Trophoblast cell (in vitro differentiated cells and primary cell): ENCODE measurements around the gene DIP2B. TPM values are rescaled to one million over a fixed set of nuclear protein-coding genes. Genes with fewer than 3 reads are reported as not detected.

ENCODE experiments used
- DNase-seq, 2 donors: peaks; one replicate each; pipeline ENCODE4 v3.0.0-alpha.2; 2016
- H2AFZ ChIP-seq: 2 replicates; pipeline ENCODE4 v1.6.1; 2013; ENCODE audit warnings: low read length, moderate library complexity, mild to moderate bottlenecking; ENCODE audit not compliant: insufficient read depth, poor library complexity
- H2AK5ac ChIP-seq: 2 replicates; pipeline ENCODE4 v1.6.1; 2013; ENCODE audit warnings: mild to moderate bottlenecking, low read length
- H2BK120ac ChIP-seq: 2 replicates; pipeline ENCODE4 v1.6.1; 2013; ENCODE audit warnings: low read length, mild to moderate bottlenecking, moderate library complexity; ENCODE audit not compliant: insufficient read depth, poor library complexity
- H2BK12ac ChIP-seq: 2 replicates; pipeline ENCODE4 v1.6.1; 2013; ENCODE audit warnings: mild to moderate bottlenecking, low read length, moderate library complexity
- H2BK5ac ChIP-seq: 2 replicates; pipeline ENCODE4 v1.6.1; 2013; ENCODE audit warnings: low read length, low read depth, moderate library complexity, mild to moderate bottlenecking; ENCODE audit not compliant: poor library complexity
- H3K14ac ChIP-seq: 2 replicates; pipeline ENCODE4 v1.6.1; 2013; ENCODE audit warnings: mild to moderate bottlenecking, low read length
- H3K18ac ChIP-seq: 2 replicates; pipeline ENCODE4 v1.6.1; 2013; ENCODE audit warnings: mild to moderate bottlenecking, low read length
- H3K23ac ChIP-seq: 2 replicates; pipeline ENCODE4 v1.6.1; 2013; ENCODE audit warnings: low read length
- H3K27ac ChIP-seq: 2 replicates; pipeline ENCODE4 v1.5.1; 2013; ENCODE audit warnings: low read depth, mild to moderate bottlenecking, inconsistent platforms, low read length, moderate library complexity
- H3K27me3 ChIP-seq: 2 replicates; pipeline ENCODE4 v1.6.1; 2013; ENCODE audit warnings: inconsistent platforms, mild to moderate bottlenecking, low read length, moderate library complexity; ENCODE audit not compliant: insufficient read depth
- H3K36me3 ChIP-seq, 2 experiments: 1 replicate in 1 of 2; 2 replicates in 1 of 2; pipeline ENCODE4 v1.6.1; 2013; ENCODE audit warnings: low read length in 2 of 2, mild to moderate bottlenecking in 2 of 2, moderate library complexity in 1 of 2; ENCODE audit not compliant: insufficient read depth in 2 of 2, control insufficient read depth in 1 of 2
- H3K4ac ChIP-seq: 2 replicates; pipeline ENCODE4 v1.6.1; 2013; ENCODE audit warnings: low read depth, mild to moderate bottlenecking, low read length, moderate library complexity
- H3K4me1 ChIP-seq, 2 experiments: 1 replicate in 1 of 2; 2 replicates in 1 of 2; pipeline ENCODE4 v1.6.1; 2013; ENCODE audit warnings: low read length in 2 of 2, mild to moderate bottlenecking in 2 of 2, moderate library complexity in 1 of 2; ENCODE audit not compliant: insufficient read depth in 2 of 2, control insufficient read depth in 1 of 2
- H3K4me2 ChIP-seq: 2 replicates; pipeline ENCODE4 v1.6.1; 2013; ENCODE audit warnings: inconsistent platforms, mild to moderate bottlenecking, low read length, moderate library complexity
- H3K4me3 ChIP-seq: 2 replicates; pipeline ENCODE4 v1.5.1; 2013; ENCODE audit warnings: mild to moderate bottlenecking, low read depth, low read length, inconsistent platforms
- H3K79me1 ChIP-seq: one replicate; pipeline ENCODE4 v1.6.1; 2013; ENCODE audit warnings: low read length
- H3K79me2 ChIP-seq: 2 replicates; pipeline ENCODE4 v1.6.1; 2013; ENCODE audit warnings: low read length, mild to moderate bottlenecking; ENCODE audit not compliant: control insufficient read depth, insufficient read depth, poor library complexity
- H3K9ac ChIP-seq: 2 replicates; pipeline ENCODE4 v1.6.1; 2013; ENCODE audit warnings: mild to moderate bottlenecking, low read length
- H3K9me3 ChIP-seq: 2 replicates; pipeline ENCODE4 v1.6.1; 2013; ENCODE audit warnings: low read depth, mild to moderate bottlenecking, control low read depth, inconsistent platforms, low read length; ENCODE audit not compliant: insufficient read depth
- H4K12ac ChIP-seq: 2 replicates; pipeline ENCODE4 v1.6.1; 2013; ENCODE audit warnings: low read depth, mild to moderate bottlenecking, low read length, moderate library complexity
- H4K8ac ChIP-seq: 2 replicates; pipeline ENCODE4 v1.6.1; 2013; ENCODE audit warnings: low read depth, mild to moderate bottlenecking, low read length, moderate library complexity
- H4K91ac ChIP-seq: one replicate; pipeline ENCODE4 v1.6.1; 2013; ENCODE audit warnings: low read depth, mild to moderate bottlenecking, low read length, moderate library complexity
- WGBS: extraction: QIAGEN DNeasy Blood & Tissue Kit; methylation state at CpG from one replicate; pipeline ENCODE4 v1.1.7; 2013; ENCODE audit warnings: missing lambda C conversion rate; ENCODE audit not compliant: insufficient read length, insufficient coverage; ENCODE audit errors: extremely low coverage; 5-methylcytosine and 5-hydroxymethylcytosine counted together
- polyA plus RNA-seq: library from polyadenylated mRNA; stranded (reverse); fragments of 200-250 nt; gene quantifications from 2 replicates; pipeline ENCODE4 v1.2.3, GENCODE V29; 2013

DIP2B gene, protein sequence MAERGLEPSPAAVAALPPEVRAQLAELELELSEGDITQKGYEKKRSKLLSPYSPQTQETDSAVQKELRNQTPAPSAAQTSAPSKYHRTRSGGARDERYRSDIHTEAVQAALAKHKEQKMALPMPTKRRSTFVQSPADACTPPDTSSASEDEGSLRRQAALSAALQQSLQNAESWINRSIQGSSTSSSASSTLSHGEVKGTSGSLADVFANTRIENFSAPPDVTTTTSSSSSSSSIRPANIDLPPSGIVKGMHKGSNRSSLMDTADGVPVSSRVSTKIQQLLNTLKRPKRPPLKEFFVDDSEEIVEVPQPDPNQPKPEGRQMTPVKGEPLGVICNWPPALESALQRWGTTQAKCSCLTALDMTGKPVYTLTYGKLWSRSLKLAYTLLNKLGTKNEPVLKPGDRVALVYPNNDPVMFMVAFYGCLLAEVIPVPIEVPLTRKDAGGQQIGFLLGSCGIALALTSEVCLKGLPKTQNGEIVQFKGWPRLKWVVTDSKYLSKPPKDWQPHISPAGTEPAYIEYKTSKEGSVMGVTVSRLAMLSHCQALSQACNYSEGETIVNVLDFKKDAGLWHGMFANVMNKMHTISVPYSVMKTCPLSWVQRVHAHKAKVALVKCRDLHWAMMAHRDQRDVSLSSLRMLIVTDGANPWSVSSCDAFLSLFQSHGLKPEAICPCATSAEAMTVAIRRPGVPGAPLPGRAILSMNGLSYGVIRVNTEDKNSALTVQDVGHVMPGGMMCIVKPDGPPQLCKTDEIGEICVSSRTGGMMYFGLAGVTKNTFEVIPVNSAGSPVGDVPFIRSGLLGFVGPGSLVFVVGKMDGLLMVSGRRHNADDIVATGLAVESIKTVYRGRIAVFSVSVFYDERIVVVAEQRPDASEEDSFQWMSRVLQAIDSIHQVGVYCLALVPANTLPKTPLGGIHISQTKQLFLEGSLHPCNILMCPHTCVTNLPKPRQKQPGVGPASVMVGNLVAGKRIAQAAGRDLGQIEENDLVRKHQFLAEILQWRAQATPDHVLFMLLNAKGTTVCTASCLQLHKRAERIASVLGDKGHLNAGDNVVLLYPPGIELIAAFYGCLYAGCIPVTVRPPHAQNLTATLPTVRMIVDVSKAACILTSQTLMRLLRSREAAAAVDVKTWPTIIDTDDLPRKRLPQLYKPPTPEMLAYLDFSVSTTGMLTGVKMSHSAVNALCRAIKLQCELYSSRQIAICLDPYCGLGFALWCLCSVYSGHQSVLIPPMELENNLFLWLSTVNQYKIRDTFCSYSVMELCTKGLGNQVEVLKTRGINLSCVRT (N-terminal part only)
- polyA plus RNA-seq, result 33.2 and 33.7 TPM in 2 replicates

GRCh38 chr12:50504798-50505674, at the start of gene DIP2B:
DIP2B (plus strand) TSS chr12:50504985; CDS start chr12:50505141, 156 bp downstream.
- DNase-seq, result peak; percentile 94 to 97
- Histone ChIP-seq H4K8ac (peak within 1 kb of the TSS; percentile 92), H3K23ac (no peak within 1 kb of the TSS), H3K9me3 (no peaks in the 10 kb centered on the region), H2AFZ (peak within 1 kb of the TSS; percentile 68), H2BK120ac (peak within 1 kb of the TSS; percentile 93), H2BK12ac (peak within 1 kb of the TSS; percentile 47), H3K27me3 (no peaks in the 10 kb centered on the region), H4K91ac (peak within 1 kb of the TSS; percentile 98), H3K18ac (peak within 1 kb of the TSS; percentile 85), H3K9ac (peak within 1 kb of the TSS; percentile 97), H3K14ac (peak within 1 kb of the TSS; percentile 96), H3K4me3 (peak within 1 kb of the TSS; percentile 96), H3K4me1 (peaks cover 3 to 11% of the 10 kb centered on the region in 2 experiments), H2AK5ac (peak within 1 kb of the TSS; percentile 73), H4K12ac (peak within 1 kb of the TSS; percentile 90), H3K79me1 (peaks cover 14% of the 10 kb centered on the region), H3K4me2 (peak within 1 kb of the TSS; percentile 83), H2BK5ac (peak within 1 kb of the TSS; percentile 95), H3K27ac (peak within 1 kb of the TSS; percentile 88), H3K79me2 (peaks cover 17% of the 10 kb centered on the region), H3K4ac (peak within 1 kb of the TSS; percentile 99), H3K36me3 (no peaks in the 10 kb centered on the region)
- no CpG with 5 or more reads among the region's 77 CpGs for WGBS

DNA sequence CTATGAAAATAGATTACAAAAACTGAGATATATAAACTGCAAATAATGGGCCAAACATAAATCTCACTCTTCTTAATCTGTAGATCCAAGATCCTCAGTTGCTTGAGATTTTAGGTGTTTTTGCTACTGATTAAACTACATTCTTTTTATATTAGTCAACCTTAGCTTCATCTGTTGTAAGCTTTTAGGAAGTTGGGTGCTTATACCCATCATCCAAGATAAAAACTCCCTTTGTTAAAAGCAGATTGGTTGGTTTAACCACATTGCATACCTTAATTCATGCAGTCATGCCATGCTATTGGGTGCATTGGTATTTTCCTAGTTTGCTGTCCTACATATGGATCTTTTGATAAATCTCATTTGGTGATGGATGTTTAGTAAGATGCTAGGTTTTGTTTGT, 46.2 kb upstream of the DIP2B start:
- H3K9me3 ChIP-seq, result peaks cover 2% of the 10 kb centered on the region
- H2BK12ac ChIP-seq, result no peak overlapping the region
- no peak overlapping the region for H3K4me2 ChIP-seq

DNA sequence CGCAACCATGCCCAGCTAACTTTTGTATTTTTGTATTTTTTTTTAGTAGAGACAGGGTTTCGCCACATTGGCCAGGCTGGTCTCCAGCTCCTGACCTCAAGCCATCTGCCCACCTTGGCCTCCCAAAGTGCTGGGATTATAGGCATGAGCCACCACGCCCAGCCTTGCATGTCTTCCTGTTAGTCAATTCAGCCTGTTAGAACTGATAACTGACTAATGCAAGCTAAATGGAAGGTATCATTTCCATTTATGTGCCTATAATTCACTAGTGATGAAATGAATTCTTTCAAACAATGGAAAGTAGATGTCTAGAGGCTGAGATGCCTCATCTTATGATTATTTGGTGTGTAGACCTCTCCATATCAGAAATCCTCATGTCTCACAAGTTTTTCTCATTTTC, 37.3 kb upstream of the DIP2B start:
- Histone ChIP-seq H2BK12ac (no peak overlapping the region), H3K36me3 (peaks cover 23 to 31% of the 10 kb centered on the region in 2 experiments), H3K27ac (no peak overlapping the region), H3K14ac (no peak overlapping the region), H3K18ac (no peak overlapping the region), H3K9me3 (peaks cover 2% of the 10 kb centered on the region), H2AFZ (no peak overlapping the region), H2BK120ac (no peak overlapping the region), H3K79me1 (no peaks in the 10 kb centered on the region), H4K8ac (no peak overlapping the region), H4K91ac (no peak overlapping the region), H2AK5ac (no peak overlapping the region), H4K12ac (no peak overlapping the region), H3K4me1 (no peaks in the 10 kb centered on the region), H3K27me3 (no peaks in the 10 kb centered on the region), H3K79me2 (no peaks in the 10 kb centered on the region), H3K23ac (no peak overlapping the region), H3K4me2 (no peak overlapping the region), H3K4me3 (no peak overlapping the region), H3K4ac (no peak overlapping the region), H3K9ac (no peak overlapping the region), H2BK5ac (no peak overlapping the region)
- WGBS, result no CpG with 5 or more reads among the region's 3 CpGs
- no peak for DNase-seq

More for the DNA sequence above, 46.2 kb upstream of the DIP2B start:
- peak in 1 of 2 donors; percentile 35 for DNase-seq
- H3K27me3 ChIP-seq, result no peaks in the 10 kb centered on the region
- H4K8ac ChIP-seq, result no peak overlapping the region
- no peak overlapping the region for H4K91ac ChIP-seq
- H2AK5ac ChIP-seq, result no peak overlapping the region
- no peak overlapping the region for H4K12ac ChIP-seq
- H3K23ac ChIP-seq, result no peak overlapping the region
- H2BK120ac ChIP-seq, result no peak overlapping the region
- no peak overlapping the region for H3K18ac ChIP-seq
- H3K4me1 ChIP-seq, result no peaks in the 10 kb centered on the region
- no peak overlapping the region for H3K14ac ChIP-seq
- H3K27ac ChIP-seq, result no peak overlapping the region
- no peak overlapping the region for H3K4me3 ChIP-seq
- no peak overlapping the region for H3K9ac ChIP-seq
- H2AFZ ChIP-seq, result no peak overlapping the region
- H3K36me3 ChIP-seq, result peaks cover 18 to 22% of the 10 kb centered on the region in 2 experiments
- no peak overlapping the region for H3K4ac ChIP-seq
- no peaks in the 10 kb centered on the region for H3K79me1 ChIP-seq
- no peaks in the 10 kb centered on the region for H3K79me2 ChIP-seq
- H2BK5ac ChIP-seq, result no peak overlapping the region
